Stimulated activated naive CD8-positive, alpha-beta T cell treated with anti-CD3 and anti-CD28 coated beads, Interleukin-15, amount 100 ng/mL, for 72 hours (primary cell): ENCODE data around the gene SUMO3.
"Not testable (repeated sequence)": the region's sequence is repeated elsewhere in the genome, so short reads cannot be mapped to it uniquely, and the experiment has no call there.

Experiments
- ATAC-seq: fragments of 150-1000 bp; cut with Tn5 transposase; 2 replicates; pipeline ENCODE4 v1.10.0; 2021; ENCODE audit warnings: mild to moderate bottlenecking, moderate library complexity
- DNase-seq, 2 donors: peaks; one replicate each; pipeline ENCODE4 v3.0.0; 2021 to 2022
- H3K27ac Mint-ChIP-seq, 2 donors: one replicate each; pipeline ENCODE4 v1.8.0; 2022; ENCODE audit warnings: mild to moderate bottlenecking in 2 of 2, mixed read lengths in 2 of 2, moderate library complexity in 2 of 2
- H3K27me3 Mint-ChIP-seq: one replicate; pipeline ENCODE4 v1.8.0; 2022; ENCODE audit warnings: mixed read lengths
- H3K4me1 Mint-ChIP-seq: one replicate; pipeline ENCODE4 v1.8.0; 2022; ENCODE audit warnings: mild to moderate bottlenecking, mixed read lengths
- H3K4me3 Mint-ChIP-seq, 2 donors: one replicate each; pipeline ENCODE4 v1.8.0; 2022; ENCODE audit warnings: mild to moderate bottlenecking in 2 of 2, mixed read lengths in 2 of 2, moderate library complexity in 1 of 2
- H3K9me3 Mint-ChIP-seq, 2 donors: one replicate each; pipeline ENCODE4 v1.8.0; 2022; ENCODE audit warnings: mixed read lengths in 2 of 2

The SUMO3 gene

DNA sequence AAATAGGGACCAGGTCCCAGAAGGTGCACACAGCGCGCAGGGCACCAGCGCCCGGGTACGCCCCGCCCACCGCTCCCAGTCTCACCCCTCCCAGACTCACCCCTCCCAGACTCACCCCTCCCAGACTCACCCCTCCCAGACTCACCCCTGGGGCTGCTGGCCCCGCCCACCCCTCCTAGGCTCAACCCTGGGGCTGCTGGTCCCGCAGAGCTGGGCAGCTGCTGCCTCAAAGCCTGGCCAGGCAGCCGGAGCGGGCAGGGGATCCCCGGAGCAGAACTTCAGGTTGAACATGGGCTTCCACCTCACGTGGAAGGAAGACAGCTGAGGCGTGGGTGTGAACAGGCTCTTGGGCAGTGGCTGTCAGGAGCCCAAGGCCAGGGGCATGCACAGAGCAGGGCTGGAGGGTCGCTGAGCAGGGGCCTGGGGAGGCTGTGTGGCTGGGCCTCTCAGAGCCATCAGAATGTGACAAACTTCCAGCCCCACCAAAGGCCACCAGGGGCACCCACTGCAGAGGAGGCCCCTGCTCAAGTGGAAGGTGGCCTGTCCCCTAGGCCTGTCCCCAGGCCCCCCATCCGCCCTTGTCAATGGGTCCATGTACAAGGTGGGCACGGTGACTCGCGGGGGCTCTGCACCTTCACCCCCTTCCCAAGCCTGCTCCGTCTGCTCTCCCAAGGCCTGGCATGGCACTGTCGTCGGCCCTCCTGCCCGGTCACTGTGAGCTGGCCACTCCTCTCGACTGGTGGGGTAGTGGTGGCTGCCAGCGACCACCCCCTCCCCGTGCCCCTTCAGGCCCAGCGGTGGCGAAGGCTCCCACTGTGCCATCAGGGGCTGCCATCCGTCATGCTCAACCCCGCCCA lies 20.4 kb upstream of the SUMO3 start:
- H3K27me3 Mint-ChIP-seq, result peaks cover 12% of the 10 kb centered on the region
- no peaks in the 10 kb centered on the region for H3K4me1 Mint-ChIP-seq
- no peak for ATAC-seq
- H3K4me3 Mint-ChIP-seq, result no peak overlapping the region
- H3K27ac Mint-ChIP-seq, result no peak overlapping the region
- H3K9me3 Mint-ChIP-seq, result no peaks in the 10 kb centered on the region
- DNase-seq, result no peak

DNA sequence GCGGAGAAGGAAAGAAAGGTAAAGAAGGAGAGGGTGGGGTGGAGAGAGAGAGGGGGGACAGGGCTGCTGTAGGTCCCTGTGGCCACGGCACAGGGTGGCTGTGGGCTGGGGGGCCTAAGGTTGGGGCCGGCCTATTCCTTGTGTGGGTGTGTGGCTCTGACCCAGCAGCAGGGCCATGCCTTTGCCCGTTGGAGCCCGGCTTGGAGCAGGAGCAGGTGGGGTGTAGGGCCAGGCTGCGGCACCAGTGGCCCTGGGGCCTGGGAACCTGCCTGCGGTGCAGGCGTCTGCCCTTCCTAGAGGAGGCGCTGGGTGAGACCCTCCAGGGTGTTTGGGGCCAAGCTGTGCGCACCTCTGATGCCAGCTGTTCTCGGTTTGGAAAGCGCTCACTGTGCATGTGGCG lies 19.7 kb upstream of the SUMO3 start:
- peaks cover 8% of the 10 kb centered on the region for H3K27me3 Mint-ChIP-seq
- DNase-seq (no peak), ATAC-seq (no peak)
- no peaks in the 10 kb centered on the region for H3K9me3 Mint-ChIP-seq
- no peaks in the 10 kb centered on the region for H3K4me1 Mint-ChIP-seq
- H3K27ac Mint-ChIP-seq, result no peak overlapping the region
- H3K4me3 Mint-ChIP-seq, result no peak overlapping the region

DNA sequence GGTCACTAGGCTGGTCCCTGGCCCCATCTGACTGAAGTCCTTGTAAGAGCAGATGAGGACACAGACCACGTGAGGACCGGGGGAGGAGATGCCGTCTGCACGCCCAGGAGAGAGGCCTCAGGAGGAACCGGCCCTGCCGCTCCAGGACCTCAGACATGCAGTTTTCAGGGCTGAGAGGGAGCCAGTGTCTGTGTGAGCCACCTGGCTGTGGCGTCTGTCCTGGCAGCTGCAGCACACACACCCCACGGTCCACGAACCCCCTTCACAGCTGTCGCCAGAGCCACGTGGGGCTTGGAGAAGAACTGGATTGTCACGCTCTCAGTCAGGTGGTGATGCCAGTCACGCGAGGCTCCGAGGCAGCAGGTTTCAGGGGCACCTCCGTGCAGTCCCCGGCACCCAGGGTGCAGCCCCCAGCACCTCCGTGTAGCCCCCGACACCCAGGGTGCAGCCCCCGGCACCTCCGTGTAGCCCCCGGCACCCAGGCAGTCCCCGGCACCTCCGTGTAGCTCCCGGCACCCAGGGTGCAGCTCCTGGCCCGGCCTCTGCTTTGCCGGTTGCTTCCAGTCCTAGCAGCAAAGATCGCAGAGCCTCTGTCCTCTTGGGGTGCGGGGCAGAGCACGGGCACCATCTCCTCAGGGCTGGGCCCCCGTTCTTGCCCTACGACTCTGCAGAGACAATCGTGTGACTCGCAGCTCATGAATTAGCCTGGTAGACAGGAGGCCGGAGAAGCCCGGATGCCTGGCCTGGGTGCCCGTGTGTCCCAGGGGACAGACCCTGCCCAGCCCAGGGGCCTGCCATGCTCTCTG lies 19.0 kb upstream of the SUMO3 start:
- ATAC-seq, result peak; percentile 34
- DNase-seq, result no peak
- Mint-ChIP-seq H3K4me3 (no peak overlapping the region), H3K4me1 (no peaks in the 10 kb centered on the region), H3K9me3 (no peaks in the 10 kb centered on the region), H3K27ac (peak overlapping the region; percentile 65 to 83), H3K27me3 (peaks cover 1% of the 10 kb centered on the region)

DNA sequence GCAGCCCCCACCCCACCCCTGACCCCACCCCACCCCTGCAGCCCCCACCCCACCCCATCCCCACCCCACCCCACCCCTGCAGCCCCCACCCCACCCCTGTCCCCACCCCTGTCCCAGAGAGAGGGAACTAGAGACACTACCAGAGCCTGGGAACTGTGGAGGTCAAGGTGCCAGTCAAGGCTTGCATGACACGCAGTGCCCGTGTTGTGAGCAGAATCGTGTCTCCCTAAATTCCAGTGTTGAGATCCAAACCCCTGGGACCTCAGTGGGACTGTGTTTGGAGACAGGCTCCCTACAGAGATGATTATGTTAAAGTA lies 18.4 kb upstream of the SUMO3 start:
- no peak overlapping the region for H3K4me3 Mint-ChIP-seq
- peaks cover 3% of the 10 kb centered on the region for H3K4me1 Mint-ChIP-seq
- DNase-seq (no peak), ATAC-seq (peak; percentile 39)
- H3K27me3 Mint-ChIP-seq, result no peaks in the 10 kb centered on the region
- H3K9me3 Mint-ChIP-seq, result no peaks in the 10 kb centered on the region
- H3K27ac Mint-ChIP-seq, result no peak overlapping the region

DNA sequence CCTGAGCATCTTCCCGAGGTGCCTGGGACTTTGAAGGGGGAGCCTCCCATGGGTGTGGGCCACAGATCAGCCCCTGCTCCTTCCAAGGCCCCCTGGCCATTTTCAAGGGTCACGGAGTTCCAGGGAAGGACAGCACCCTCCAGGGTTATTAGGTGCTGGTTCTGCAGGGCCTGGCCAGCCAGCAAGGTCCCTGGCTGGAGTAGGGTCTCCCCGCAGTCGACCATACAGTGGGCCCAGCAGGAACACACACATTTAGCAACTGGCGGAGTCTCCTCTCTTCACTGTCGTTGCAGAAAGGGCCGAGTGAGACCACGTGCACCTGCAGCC lies 17.7 kb upstream of the SUMO3 start:
- no peak overlapping the region for H3K4me3 Mint-ChIP-seq
- H3K27ac Mint-ChIP-seq, result no peak overlapping the region
- peak; percentile 13 for ATAC-seq

DNA sequence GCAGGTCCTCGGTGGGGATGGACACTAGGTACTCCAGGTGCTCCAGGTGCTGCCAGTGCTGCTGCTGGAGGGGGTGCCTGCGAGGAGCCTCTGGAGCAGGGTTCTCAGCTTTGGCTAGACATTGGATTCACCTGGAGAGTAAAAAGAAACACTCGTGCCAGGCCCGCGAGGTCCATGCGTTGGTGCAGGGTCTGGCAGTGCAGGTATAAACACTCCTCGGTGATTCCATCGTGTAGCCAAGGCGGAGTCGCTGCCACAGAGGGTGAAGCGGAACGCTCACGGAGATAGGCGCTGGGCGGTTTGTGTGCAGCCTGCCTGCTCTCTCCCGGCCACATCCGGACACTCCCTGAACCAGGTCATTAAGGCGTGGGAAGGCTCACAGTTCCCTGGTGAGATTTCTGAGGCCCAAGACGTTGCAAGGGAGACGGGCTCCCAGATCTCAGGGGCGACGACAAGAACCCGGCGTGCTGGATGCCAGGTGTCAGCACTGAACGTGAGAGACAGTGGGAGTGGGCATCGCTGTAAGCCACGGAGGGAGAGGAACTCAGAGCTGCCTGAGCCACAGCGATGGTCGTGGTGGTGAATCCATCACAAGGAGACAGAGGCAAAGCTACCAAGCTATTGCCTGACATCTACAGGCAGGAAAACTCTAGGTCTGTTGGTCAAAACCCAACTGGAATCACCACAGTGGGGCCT lies 17.2 kb upstream of the SUMO3 start:
- H3K9me3 Mint-ChIP-seq, result no peaks in the 10 kb centered on the region
- no peak overlapping the region for H3K27ac Mint-ChIP-seq
- H3K4me1 Mint-ChIP-seq, result peaks cover 15% of the 10 kb centered on the region
- ATAC-seq, result no peak
- no peaks in the 10 kb centered on the region for H3K27me3 Mint-ChIP-seq
- DNase-seq, result no peak
- no peak overlapping the region for H3K4me3 Mint-ChIP-seq

More for the DNA sequence above, 17.7 kb upstream of the SUMO3 start:
- H3K9me3 Mint-ChIP-seq, result no peaks in the 10 kb centered on the region
- DNase-seq, result no peak
- no peaks in the 10 kb centered on the region for H3K27me3 Mint-ChIP-seq
- peaks cover 10% of the 10 kb centered on the region for H3K4me1 Mint-ChIP-seq

DNA sequence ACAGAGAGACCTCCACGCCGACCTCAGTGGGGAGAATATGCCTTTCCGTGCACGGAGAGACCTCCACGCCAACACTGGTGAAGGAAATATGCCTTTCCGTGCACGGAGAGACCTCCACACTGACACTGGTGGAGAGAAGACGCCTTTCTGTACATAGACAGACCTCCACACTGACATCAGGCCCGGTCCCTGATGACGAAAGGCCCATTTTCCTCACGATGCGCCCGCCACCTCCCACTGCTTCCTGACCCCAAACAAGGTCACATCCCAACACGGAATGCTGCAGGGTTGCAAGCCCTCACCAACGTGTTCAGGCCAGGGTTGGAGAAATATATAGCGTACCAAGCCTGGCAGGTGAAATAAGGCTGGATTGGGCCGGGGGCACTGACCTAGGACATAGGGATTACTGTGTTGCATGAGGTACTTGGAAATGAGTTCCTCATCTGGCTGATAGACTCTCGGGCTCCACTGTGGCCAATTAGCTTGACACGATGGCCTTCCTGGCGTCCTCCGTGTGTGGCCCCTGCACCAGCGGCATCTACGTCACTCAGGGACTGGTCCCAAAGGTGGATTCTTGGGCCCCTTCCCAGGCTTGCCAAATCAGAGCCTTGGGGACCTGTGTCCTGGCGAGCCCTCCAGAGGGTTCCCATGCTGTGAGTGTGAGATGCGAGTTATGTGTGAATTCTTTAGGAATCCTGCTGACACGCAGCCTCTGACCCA lies 16.5 kb upstream of the SUMO3 start:
- Mint-ChIP-seq H3K27me3 (no peaks in the 10 kb centered on the region), H3K4me1 (peaks cover 22% of the 10 kb centered on the region), H3K9me3 (peaks cover 0 to 3% of the 10 kb centered on the region in 2 donors), H3K4me3 (no peak overlapping the region), H3K27ac (no peak overlapping the region)
- ATAC-seq (no peak), DNase-seq (no peak)

DNA sequence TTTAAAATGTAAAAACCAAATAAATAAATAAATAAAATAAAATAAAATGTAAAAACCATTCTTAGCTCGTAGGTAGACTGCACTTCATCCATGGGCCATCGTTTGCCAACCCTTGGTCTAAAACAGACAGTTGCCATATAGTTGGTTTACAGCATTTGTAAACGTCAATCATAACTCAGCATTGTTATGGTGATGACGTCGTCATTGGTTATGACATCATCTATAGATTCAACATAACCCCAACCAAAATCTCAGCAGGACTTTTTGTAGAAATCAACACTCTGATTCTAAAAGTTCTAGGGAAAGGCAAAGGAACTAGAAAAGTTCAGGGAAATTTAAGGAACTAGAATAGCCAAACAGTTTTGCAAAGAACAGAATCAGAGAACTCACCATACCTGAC lies 15.8 kb upstream of the SUMO3 start:
- H3K4me1 Mint-ChIP-seq, result peaks cover 25% of the 10 kb centered on the region
- H3K9me3 Mint-ChIP-seq, result peaks cover 3 to 10% of the 10 kb centered on the region in 2 donors
- H3K27me3 Mint-ChIP-seq, result no peaks in the 10 kb centered on the region
- DNase-seq (no peak), ATAC-seq (no peak)
- no peak overlapping the region for H3K4me3 Mint-ChIP-seq
- H3K27ac Mint-ChIP-seq, result no peak overlapping the region

DNA sequence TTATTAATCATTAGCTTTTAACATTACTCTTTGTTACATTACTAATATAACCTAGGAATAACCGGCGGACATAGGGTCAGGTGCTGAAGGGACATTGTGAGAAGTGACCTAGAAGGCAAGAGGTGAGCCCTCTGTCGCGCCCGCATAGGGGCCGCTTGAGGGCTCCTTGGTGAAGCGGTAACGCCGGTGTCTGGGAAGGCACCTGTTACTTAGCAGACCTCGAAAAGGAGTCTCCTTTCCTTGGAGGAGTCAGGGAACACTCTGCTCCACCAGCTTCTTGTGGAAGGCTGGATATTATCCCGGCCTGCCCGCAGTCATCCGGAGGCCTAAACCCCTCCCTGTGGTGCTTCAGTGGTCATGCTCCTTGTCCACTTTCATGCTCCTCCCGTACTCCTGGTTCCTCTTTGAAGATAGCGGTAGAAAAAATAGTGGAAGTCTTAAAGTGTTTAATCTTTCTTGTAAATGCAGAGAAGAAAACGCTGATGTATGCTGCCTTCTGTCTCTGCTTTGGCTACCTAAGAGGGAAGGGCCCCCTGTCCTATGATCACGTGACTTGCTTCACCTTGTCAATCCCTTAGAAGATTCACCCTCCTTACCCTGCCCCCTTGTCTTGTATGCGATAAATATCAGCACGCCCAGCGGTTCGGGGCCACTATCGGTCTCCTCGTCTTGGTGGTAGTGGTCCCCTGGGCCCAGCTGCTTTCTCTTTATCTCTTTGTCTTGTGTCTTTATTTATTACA lies 14.8 kb upstream of the SUMO3 start:
- not testable (repeated sequence) for ATAC-seq, DNase-seq, H3K27me3 Mint-ChIP-seq, H3K4me3 Mint-ChIP-seq, H3K27ac Mint-ChIP-seq
- peaks cover 13 to 20% of the 10 kb centered on the region in 2 donors for H3K9me3 Mint-ChIP-seq
- peaks cover 25% of the 10 kb centered on the region for H3K4me1 Mint-ChIP-seq

DNA sequence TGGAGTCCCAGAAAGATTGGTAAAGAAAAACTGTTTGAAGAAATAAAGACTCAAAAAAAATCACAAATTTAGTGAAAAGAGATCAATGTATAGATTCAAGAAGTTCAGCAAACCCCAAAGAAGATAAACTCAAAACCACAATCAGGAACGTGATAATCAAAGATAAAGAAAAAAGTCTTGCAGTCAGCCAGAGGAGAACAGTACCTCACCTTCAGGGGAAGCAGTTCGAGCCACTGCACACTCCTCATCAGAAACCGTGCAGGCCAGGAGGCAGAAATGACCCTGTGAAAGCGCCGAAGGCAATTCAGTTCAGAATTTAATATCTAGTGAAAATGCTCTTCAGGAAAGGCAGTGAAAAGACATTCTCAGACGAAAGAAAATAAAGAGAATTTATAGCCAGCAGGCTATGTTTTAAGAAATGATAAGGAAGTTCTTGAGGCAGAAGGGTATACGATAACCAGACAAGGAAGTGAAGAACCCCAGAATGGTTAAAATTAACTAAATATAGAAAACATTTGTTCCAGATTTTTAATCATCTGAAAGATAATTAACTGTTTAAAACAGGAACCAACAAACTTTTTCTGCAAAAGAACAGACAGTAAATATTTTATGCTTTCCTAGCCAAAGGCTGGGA lies 13.5 kb upstream of the SUMO3 start:
- Mint-ChIP-seq H3K27me3 (peaks cover 7% of the 10 kb centered on the region), H3K4me1 (peaks cover 25% of the 10 kb centered on the region), H3K27ac (peak overlapping the region in 1 of 2 donors; percentile 42), H3K4me3 (no peak overlapping the region), H3K9me3 (peaks cover 19 to 28% of the 10 kb centered on the region in 2 donors)
- ATAC-seq (no peak), DNase-seq (no peak)

DNA sequence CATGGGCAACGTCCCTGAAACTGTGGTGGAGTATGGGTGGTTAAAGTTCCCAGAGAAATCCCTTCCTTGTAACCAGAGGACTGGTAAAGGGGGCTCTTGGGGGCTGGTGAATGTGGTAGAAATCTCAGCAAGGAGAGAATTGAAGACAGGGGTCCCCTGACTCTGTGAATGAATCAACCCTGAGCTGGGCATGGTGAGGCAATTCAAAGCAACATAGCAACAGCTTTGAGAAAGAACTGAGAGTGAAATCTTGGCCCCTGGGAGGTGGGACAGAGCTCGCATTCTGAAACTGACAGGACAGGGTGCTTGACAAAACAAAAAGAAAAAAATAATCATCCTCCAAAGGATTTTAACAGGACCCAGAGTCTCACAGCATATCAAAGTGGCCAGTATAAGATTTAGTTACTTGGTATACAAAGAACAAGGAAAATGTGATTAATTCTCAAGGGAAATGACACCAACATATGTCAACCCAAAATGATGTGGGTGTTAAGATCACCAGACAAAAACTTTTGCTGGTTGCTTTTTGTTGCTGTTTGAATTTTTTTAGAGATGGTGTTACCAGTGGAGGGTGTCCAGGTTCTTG lies 11.7 kb upstream of the SUMO3 start:
- Mint-ChIP-seq H3K27me3 (peaks cover 7% of the 10 kb centered on the region), H3K9me3 (peaks cover 19 to 28% of the 10 kb centered on the region in 2 donors), H3K4me3 (no peak overlapping the region), H3K4me1 (peaks cover 25% of the 10 kb centered on the region), H3K27ac (peak overlapping the region; percentile 19 to 69)
- ATAC-seq (peak; percentile 59), DNase-seq (no peak)

DNA sequence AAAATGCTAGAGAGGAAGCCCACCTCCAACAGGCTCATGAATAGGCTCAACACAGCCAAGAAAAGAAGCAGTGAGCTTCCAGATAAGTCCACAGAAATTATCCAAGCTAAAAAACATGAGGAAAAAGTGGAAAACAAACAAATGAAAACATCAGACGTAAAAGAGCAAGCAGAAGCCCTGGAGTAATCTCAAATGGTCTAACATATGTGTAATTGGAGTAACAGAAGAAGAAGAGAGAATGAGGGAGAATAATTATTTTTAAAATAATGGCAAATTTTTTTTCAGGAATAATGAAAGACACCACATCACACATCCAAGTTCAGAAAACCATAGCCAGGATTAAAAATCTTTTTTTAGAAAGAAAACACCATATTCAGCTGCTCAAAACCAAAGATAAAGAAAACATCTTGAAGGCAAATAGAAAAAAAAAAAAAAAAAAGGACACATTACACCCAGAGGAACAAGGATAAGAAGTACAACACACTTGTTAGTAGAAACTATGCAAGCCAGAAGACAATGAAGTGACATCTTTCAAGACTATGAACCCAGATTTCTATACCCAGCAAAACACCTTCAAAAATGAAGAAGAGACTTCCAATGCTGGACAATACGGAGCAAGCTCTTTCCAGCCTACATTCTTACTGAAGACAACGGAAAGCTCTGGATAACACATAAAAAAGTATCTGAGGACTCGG lies 10.6 kb upstream of the SUMO3 start:
- H3K27ac Mint-ChIP-seq, result no peak overlapping the region
- H3K4me3 Mint-ChIP-seq, result peak overlapping the region in 1 of 2 donors; percentile 8

DNA sequence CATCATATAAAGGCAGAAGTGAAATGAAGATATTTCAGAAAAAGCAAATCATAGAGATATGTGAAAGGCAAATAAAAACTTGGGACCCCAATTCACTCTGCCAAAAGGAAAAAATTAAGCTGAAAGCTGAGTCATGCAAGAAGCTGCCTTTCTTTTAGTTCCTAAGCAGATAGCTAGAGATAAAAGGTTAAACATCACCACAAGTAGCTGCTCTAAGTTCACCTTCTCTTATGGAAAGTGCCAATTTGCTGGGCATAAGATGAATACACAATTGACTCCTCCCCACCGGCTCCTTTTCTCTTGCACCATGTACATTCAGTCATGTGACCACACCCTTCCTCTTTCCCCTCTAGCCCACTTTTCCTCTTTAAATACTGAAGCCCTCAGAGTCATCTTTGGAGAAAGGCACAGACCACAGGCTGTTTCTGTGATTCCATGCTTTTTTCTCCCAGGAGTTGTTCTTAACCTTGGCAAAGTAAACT lies 5.4 kb upstream of the SUMO3 start:
- peaks cover 18% of the 10 kb centered on the region for H3K27me3 Mint-ChIP-seq
- H3K4me3 Mint-ChIP-seq, result no peak overlapping the region
- DNase-seq (no peak), ATAC-seq (no peak)
- H3K9me3 Mint-ChIP-seq, result peaks cover 22 to 50% of the 10 kb centered on the region in 2 donors
- H3K4me1 Mint-ChIP-seq, result no peaks in the 10 kb centered on the region
- H3K27ac Mint-ChIP-seq, result no peak overlapping the region

More for the DNA sequence above, 10.6 kb upstream of the SUMO3 start:
- ATAC-seq, result no peak
- Mint-ChIP-seq H3K9me3 (peaks cover 19 to 34% of the 10 kb centered on the region in 2 donors), H3K27me3 (peaks cover 7% of the 10 kb centered on the region), H3K4me1 (peaks cover 25% of the 10 kb centered on the region)
- no peak for DNase-seq
